Measurements from ENCODE around the gene TOX2.

GRCh38 chr20:44075950-44076232 is 161.2 kb downstream of the TOX2 start:
- TF ChIP-seq POLR2A (IDR thresholded peaks at IDR 0.05) (no peak), CTCF (IDR thresholded peaks at IDR 0.05) (no peak)
